Small intestine (tissue), 7 donors: Measurements from ENCODE around the gene ATG101. TPM values are rescaled to one million over a fixed set of nuclear protein-coding genes. Genes with fewer than 3 reads are reported as not detected.
A peak's percentile ranks its signal among the peaks of the same experiment; 100 is the strongest.

Experiments used
- DNase-seq, 2 donors: peaks; one replicate each; pipeline versions ENCODE4 v3.0.0 to v3.0.0-alpha.2; 2013
- FAIRE-seq: peaks from 2 replicates; lab custom pipeline; 2012; peaks lifted over from hg19 to GRCh38; lab: Jason Lieb, UNC
- H3K27ac ChIP-seq, 3 donors: one replicate each; pipeline ENCODE4 v1.5.1; 2013; ENCODE audit warnings: low read length in 2 of 3, mild to moderate bottlenecking in 2 of 3, control low read depth in 1 of 3, inconsistent platforms in 1 of 3, low read depth in 1 of 3, moderate library complexity in 1 of 3
- H3K27me3 ChIP-seq, 3 donors: one replicate each; pipeline ENCODE4 v1.6.1; 2013; ENCODE audit warnings: low read length in 3 of 3, inconsistent platforms in 1 of 3; ENCODE audit not compliant: control insufficient read depth in 3 of 3, insufficient read depth in 3 of 3
- H3K36me3 ChIP-seq, 3 donors: one replicate each; pipeline ENCODE4 v1.6.1; 2013; ENCODE audit warnings: low read length in 3 of 3, inconsistent platforms in 1 of 3, low read depth in 1 of 3, mild to moderate bottlenecking in 1 of 3, moderate library complexity in 1 of 3; ENCODE audit not compliant: control insufficient read depth in 3 of 3, insufficient read depth in 2 of 3
- H3K4me1 ChIP-seq, 3 donors: one replicate each; pipeline ENCODE4 v1.6.1; 2013; ENCODE audit warnings: low read length in 2 of 3, inconsistent platforms in 1 of 3, low read depth in 1 of 3, mild to moderate bottlenecking in 1 of 3, moderate library complexity in 1 of 3; ENCODE audit not compliant: control insufficient read depth in 3 of 3, insufficient read depth in 2 of 3
- H3K4me3 ChIP-seq, 3 donors: one replicate each; pipeline ENCODE4 v1.5.1; 2013; ENCODE audit warnings: low read length in 3 of 3, control low read depth in 1 of 3, inconsistent platforms in 1 of 3, low read depth in 1 of 3, mild to moderate bottlenecking in 1 of 3, moderate library complexity in 1 of 3
- H3K9me3 ChIP-seq, 2 donors: one replicate each; pipeline ENCODE4 v1.6.1; 2013; ENCODE audit warnings: low read depth in 1 of 2, low read length in 1 of 2; ENCODE audit not compliant: control insufficient read depth in 2 of 2, insufficient read depth in 1 of 2
- WGBS, 3 donors: extraction: QIAGEN DNeasy Blood & Tissue Kit; methylation state at CpG; one replicate each; pipeline ENCODE4 v1.1.7; 2013; 5-methylcytosine and 5-hydroxymethylcytosine counted together
- polyA plus RNA-seq, 4 donors: library from polyadenylated mRNA; stranded (reverse) in 3 of 4; unstranded in 1 of 4; fragments of 200-250 nt in 3 of 4; fragments of 120-200 nt in 1 of 4; gene quantifications; one replicate each; pipeline versions ENCODE4 v1.2.1 to v1.2.3, GENCODE V29; 2013
- donor health status: healthy with polysubstance abuse.
- donor health status: control.
- donor health status: control.
- donor health status: Bipolar disorder and iron deficiency.
- donor health status: healthy.

ATG101 gene
- polyA plus RNA-seq, 4 donors = 26.7 to 65.1 (median 55.5) TPM

GRCh38 chr12:52063082-52063924 is 6.5 kb upstream of the ATG101 start:
- 67 to 80% (median 75%) methylated on average over 19 to 20 of the region's 20 CpGs for WGBS, 3 donors
- no peak for FAIRE-seq
- H3K27ac ChIP-seq = peak overlapping the region in 1 of 3 donors; percentile 52

DNA sequence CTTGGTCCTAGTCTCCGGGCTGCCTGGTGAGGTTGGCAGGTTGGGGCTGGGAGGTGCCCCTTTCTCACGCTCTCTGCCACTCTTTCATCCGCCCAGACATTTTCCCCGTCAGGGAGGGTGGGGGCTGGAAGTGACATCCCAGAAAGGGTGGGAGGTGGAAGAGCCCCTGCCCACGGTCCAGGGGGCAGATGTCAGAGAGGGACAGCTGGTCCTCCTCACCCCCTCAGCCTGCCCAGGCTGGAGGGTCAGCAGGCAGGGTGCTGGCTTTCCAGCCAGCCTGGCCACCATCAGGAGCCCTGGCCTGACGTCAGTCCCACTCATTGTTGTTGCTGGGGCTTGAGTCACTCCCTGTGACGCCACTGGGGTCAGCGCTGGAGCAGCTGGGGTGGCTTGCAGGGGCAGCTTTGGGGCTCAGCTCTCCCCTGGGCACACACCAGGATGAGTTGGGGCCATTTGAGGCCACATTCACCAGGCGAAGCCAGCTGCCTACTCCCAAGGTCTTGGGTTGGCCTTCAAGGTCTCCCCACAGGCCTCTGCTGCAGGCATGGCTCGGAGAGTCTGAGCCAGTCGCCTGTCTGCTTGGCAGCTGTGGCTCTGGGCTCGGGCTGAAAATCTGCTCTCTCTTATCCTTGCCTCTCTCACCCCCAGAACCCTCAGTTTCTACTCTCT is 5.7 kb upstream of the ATG101 start:
- 74 to 78% (median 77%) methylated on average over 11 to 12 of the region's 12 CpGs for WGBS, 3 donors
- peaks cover 0 to 6% (median 0%) of the 10 kb centered on the region in 3 donors for H3K36me3 ChIP-seq
- H3K4me1 ChIP-seq = peaks cover 0 to 23% (median 0%) of the 10 kb centered on the region in 3 donors
- H3K27ac ChIP-seq = peak overlapping the region in 1 of 3 donors; percentile 4
- DNase-seq = no peak
- peaks cover 0 to 2% (median 0%) of the 10 kb centered on the region in 3 donors for H3K27me3 ChIP-seq
- H3K9me3 ChIP-seq = no peaks in the 10 kb centered on the region
- no peak overlapping the region for H3K4me3 ChIP-seq
- no peak for FAIRE-seq

More at GRCh38 chr12:52063082-52063924, 6.5 kb upstream of the ATG101 start:
- Histone ChIP-seq H3K9me3 (no peaks in the 10 kb centered on the region), H3K36me3 (peaks cover 0 to 11% (median 0%) of the 10 kb centered on the region in 3 donors), H3K4me3 (no peak overlapping the region), H3K27me3 (peaks cover 0 to 2% (median 0%) of the 10 kb centered on the region in 3 donors), H3K4me1 (peaks cover 0 to 22% (median 0%) of the 10 kb centered on the region in 3 donors)
- DNase-seq = peak in 1 of 2 donors; percentile 55

DNA sequence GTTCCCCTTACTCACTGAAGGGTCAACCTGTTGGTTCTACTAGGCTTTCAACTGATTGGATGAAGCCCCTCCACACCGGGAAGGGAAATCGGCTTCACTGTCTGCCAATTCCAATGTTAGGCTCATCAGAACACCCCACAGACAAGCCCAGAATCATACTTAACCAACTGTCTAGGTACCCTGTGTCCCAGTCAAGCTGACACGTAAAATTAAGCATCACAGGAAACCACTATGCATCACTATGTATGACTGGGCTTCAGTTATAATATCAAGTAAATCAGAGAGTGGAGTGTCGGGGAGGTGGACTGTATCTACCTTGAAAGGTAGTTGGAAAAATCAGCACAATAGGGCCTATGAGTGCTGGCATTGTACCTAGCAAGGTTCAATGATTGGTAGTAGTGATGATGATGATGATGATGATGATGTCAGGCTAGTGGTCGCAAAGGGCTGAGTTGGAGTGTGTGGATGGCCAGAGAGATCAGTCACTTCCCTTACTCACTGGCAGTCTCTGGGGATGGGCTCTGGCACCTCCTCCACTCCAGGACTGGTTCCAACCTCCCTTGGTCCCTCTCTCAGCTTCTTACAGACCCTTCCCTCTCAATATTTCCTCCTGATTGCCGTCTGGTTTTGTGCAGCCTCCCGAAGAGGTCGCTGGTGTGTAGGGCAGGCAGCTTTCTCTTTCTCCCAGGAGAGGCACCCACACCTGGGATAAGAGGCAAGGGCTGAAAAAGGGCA is 3.3 kb upstream of the ATG101 start:
- Histone ChIP-seq H3K9me3 (no peaks in the 10 kb centered on the region), H3K27me3 (peaks cover 0 to 2% (median 0%) of the 10 kb centered on the region in 3 donors), H3K27ac (no peak overlapping the region), H3K4me3 (no peak overlapping the region), H3K36me3 (peaks cover 0 to 2% (median 0%) of the 10 kb centered on the region in 3 donors), H3K4me1 (peaks cover 0 to 35% (median 4%) of the 10 kb centered on the region in 3 donors)
- WGBS, 3 donors = 51 to 66% (median 64%) methylated on average over 8 of the region's 8 CpGs
- DNase-seq = no peak
- no peak for FAIRE-seq

- Histone ChIP-seq H3K4me1 (peaks cover 0 to 34% (median 7%) of the 10 kb centered on the region in 3 donors), H3K9me3 (no peaks in the 10 kb centered on the region), H3K4me3 (no peak overlapping the region), H3K27ac (no peak overlapping the region), H3K36me3 (peaks cover 0 to 2% (median 0%) of the 10 kb centered on the region in 3 donors), H3K27me3 (peaks cover 0 to 2% (median 0%) of the 10 kb centered on the region in 3 donors)
- DNase-seq (no peak), FAIRE-seq (no peak)
- WGBS, 3 donors = 46 to 69% (median 48%) methylated on average over 3 of the region's 3 CpGs
Observed at GRCh38 chr12:52067081-52067374, 2.8 kb upstream of the ATG101 start.

DNA sequence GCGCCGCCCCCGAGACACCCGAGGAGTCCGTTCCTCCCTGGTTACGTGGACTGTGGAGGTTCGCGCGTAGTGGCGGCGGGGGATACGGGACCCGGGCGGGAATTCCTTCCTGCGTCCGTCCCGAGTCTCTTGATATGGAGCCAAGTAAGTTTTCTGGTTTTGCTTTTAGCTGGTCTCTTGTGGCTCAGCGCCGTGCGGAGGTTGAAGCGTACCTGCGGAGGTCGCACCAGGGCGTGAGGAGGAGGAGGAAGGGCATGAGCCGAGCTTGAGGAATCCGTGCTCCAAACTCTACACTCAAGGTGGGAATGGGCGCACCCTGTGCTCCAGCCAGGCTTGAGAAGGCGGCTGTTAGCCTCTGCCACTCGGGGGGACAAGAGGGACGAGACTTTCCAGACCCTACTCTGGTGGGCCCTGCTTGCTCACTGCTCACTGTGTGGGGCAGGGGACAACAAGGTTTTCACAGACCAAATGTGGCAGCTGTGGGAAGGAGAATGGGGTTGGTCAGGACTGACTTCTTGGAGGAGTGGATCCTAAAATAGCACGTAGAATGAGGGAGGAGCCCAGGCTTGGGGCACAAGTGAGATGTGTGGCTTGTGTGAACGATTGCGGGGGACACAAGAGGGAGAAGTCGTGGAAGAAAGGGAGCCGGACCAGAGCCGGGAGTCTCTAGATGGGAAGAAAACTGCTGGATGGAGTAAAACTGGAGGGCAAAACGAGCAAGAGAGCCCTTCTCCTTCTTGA is 577 bp downstream of the ATG101 start:
- 2 to 5% (median 3%) methylated on average over 37 of the region's 37 CpGs for WGBS, 3 donors
- H3K27ac ChIP-seq = peak overlapping the region; percentile 52 to 90 (median 64)
- H3K36me3 ChIP-seq = peaks cover 3 to 29% (median 4%) of the 10 kb centered on the region in 3 donors
- no peaks in the 10 kb centered on the region for H3K27me3 ChIP-seq
- H3K4me1 ChIP-seq = peaks cover 0 to 13% (median 7%) of the 10 kb centered on the region in 3 donors
- peak overlapping the region; percentile 77 to 98 (median 82) for H3K4me3 ChIP-seq
- no peak for FAIRE-seq
- DNase-seq = no peak
- H3K9me3 ChIP-seq = no peaks in the 10 kb centered on the region

GRCh38 chr12:52073531-52074381 is 4.0 kb downstream of the ATG101 start:
- FAIRE-seq (no peak), DNase-seq (no peak)
- Histone ChIP-seq H3K9me3 (no peaks in the 10 kb centered on the region), H3K4me1 (peaks cover 0 to 13% (median 7%) of the 10 kb centered on the region in 3 donors), H3K27me3 (no peaks in the 10 kb centered on the region), H3K4me3 (no peak overlapping the region), H3K27ac (peak overlapping the region in 1 of 3 donors; percentile 17), H3K36me3 (peaks cover 6 to 58% (median 9%) of the 10 kb centered on the region in 3 donors)
- WGBS, 3 donors = 67 to 71% (median 70%) methylated on average over 19 to 23 of the region's 23 CpGs

- DNase-seq (no peak), FAIRE-seq (no peak)
- 82 to 89% (median 87%) methylated on average over 3 of the region's 3 CpGs for WGBS, 3 donors
- Histone ChIP-seq H3K27me3 (no peaks in the 10 kb centered on the region), H3K36me3 (peaks cover 6 to 66% (median 9%) of the 10 kb centered on the region in 3 donors), H3K9me3 (no peaks in the 10 kb centered on the region), H3K4me1 (peaks cover 0 to 9% (median 7%) of the 10 kb centered on the region in 3 donors), H3K27ac (no peak overlapping the region), H3K4me3 (no peak overlapping the region)
Observed at GRCh38 chr12:52074971-52075724, 5.4 kb downstream of the ATG101 start.
